SK-N-SH treated with all-trans-retinoic acid at 6 μM for 48 hours (cell line): Measurements from ENCODE around the gene APOL3.

Experiments used
- ARNTL ChIP-seq: fragments of 450-650 bp; formaldehyde crosslinking; IDR thresholded peaks from 2 replicates; pipeline ENCODE4 v1.5.0; 2020; ENCODE audit warnings: low read depth, mild to moderate bottlenecking, moderate library complexity, borderline replicate concordance
- ESRRG ChIP-seq: fragments of 250-450 bp; sonication (Bioruptor Pico); IDR thresholded peaks from 2 replicates; pipeline ENCODE4 v1.6.1; 2021; ENCODE audit warnings: mild to moderate bottlenecking
- ISL1 ChIP-seq: fragments of 250-450 bp; sonication (Bioruptor Pico); IDR thresholded peaks from 2 replicates; pipeline ENCODE4 v2.1.2; 2022; ENCODE audit warnings: mild to moderate bottlenecking, moderate library complexity
- PATZ1 ChIP-seq: fragments of 250-450 bp; sonication (Bioruptor Pico); IDR thresholded peaks from 2 replicates; pipeline ENCODE4 v1.8.0; 2020; ENCODE audit warnings: mild to moderate bottlenecking, moderate library complexity, borderline replicate concordance
- PPARA ChIP-seq: fragments of 250-450 bp; sonication (Bioruptor Pico); IDR thresholded peaks from 2 replicates; pipeline ENCODE4 v1.5.0; 2020; ENCODE audit warnings: mild to moderate bottlenecking, borderline replicate concordance
- TCF4 ChIP-seq: fragments of 250-450 bp; sonication (Bioruptor Pico); IDR thresholded peaks from 2 replicates; pipeline ENCODE4 v1.8.0; 2021; ENCODE audit warnings: mild to moderate bottlenecking, moderate library complexity, borderline replicate concordance
- ZC3H10 ChIP-seq: fragments of 250-450 bp; sonication (Bioruptor Pico); IDR thresholded peaks from 2 replicates; pipeline ENCODE4 v1.5.1; 2021; ENCODE audit warnings: mild to moderate bottlenecking, moderate library complexity
- ZNF70 ChIP-seq: fragments of 450-650 bp; formaldehyde crosslinking; IDR thresholded peaks from 2 replicates; pipeline ENCODE4 v1.5.0; 2020; ENCODE audit warnings: mild to moderate bottlenecking, moderate library complexity
- TF ChIP-seq, protein P1 (sequence below): fragments of 250-450 bp; sonication (Bioruptor Pico); IDR thresholded peaks from 2 replicates; pipeline ENCODE4 v1.8.0; 2021; ENCODE audit warnings: low read depth, mild to moderate bottlenecking, moderate library complexity, borderline replicate concordance
- TF ChIP-seq, protein P2 (sequence below): fragments of 250-450 bp; sonication (Bioruptor Pico); IDR thresholded peaks from 2 replicates; pipeline ENCODE4 v1.5.1; 2020; ENCODE audit warnings: low read depth, mild to moderate bottlenecking, moderate library complexity

- TF ChIP-seq PATZ1: no peak
- no peak for TF ChIP-seq ARNTL (CRISPR knock-in tag)
- TF ChIP-seq, protein P1, sequence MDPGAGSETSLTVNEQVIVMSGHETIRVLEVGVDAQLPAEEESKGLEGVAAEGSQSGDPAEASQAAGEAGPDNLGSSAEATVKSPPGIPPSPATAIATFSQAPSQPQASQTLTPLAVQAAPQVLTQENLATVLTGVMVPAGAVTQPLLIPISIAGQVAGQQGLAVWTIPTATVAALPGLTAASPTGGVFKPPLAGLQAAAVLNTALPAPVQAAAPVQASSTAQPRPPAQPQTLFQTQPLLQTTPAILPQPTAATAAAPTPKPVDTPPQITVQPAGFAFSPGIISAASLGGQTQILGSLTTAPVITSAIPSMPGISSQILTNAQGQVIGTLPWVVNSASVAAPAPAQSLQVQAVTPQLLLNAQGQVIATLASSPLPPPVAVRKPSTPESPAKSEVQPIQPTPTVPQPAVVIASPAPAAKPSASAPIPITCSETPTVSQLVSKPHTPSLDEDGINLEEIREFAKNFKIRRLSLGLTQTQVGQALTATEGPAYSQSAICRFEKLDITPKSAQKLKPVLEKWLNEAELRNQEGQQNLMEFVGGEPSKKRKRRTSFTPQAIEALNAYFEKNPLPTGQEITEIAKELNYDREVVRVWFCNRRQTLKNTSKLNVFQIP (CRISPR knock-in tag): no peak
- TF ChIP-seq, protein P2, sequence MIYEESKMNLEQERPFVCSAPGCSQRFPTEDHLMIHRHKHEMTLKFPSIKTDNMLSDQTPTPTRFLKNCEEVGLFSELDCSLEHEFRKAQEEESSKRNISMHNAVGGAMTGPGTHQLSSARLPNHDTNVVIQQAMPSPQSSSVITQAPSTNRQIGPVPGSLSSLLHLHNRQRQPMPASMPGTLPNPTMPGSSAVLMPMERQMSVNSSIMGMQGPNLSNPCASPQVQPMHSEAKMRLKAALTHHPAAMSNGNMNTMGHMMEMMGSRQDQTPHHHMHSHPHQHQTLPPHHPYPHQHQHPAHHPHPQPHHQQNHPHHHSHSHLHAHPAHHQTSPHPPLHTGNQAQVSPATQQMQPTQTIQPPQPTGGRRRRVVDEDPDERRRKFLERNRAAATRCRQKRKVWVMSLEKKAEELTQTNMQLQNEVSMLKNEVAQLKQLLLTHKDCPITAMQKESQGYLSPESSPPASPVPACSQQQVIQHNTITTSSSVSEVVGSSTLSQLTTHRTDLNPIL (CRISPR knock-in tag): no peak
- no peak for TF ChIP-seq ZNF70 (CRISPR knock-in tag)
- no peak for TF ChIP-seq TCF4 (CRISPR knock-in tag)
- no peak for TF ChIP-seq ZC3H10 (CRISPR knock-in tag)
- no peak for TF ChIP-seq PPARA (CRISPR knock-in tag)
- TF ChIP-seq ESRRG: no peak
- TF ChIP-seq ISL1 (CRISPR knock-in tag): no peak
Measured at GRCh38 chr22:36143066-36143815, 17.3 kb downstream of the APOL3 start.
